Sigmoid colon (tissue), 7 donors: ENCODE results near the gene DAAM1. TPM values are rescaled to one million over a fixed set of nuclear protein-coding genes. Genes with fewer than 3 reads are reported as not detected.
A peak's percentile ranks its signal among the peaks of the same experiment; 100 is the strongest.

Experiments used
- DNase-seq: peaks from one replicate; pipeline ENCODE4 v3.0.0-alpha.2; 2019
- H3K27ac ChIP-seq, 4 donors: fragments of 200-600 bp; sonication (generic); one replicate each; pipeline ENCODE4 v1.5.1; 2016 to 2019; ENCODE audit warnings: mild to moderate bottlenecking in 1 of 4
- H3K27me3 ChIP-seq, 3 donors: fragments of 200-600 bp; sonication (generic); one replicate each; pipeline ENCODE4 v1.5.1; 2019; ENCODE audit warnings: mild to moderate bottlenecking in 1 of 3
- H3K36me3 ChIP-seq, 4 donors: fragments of 200-600 bp; sonication (generic); one replicate each; pipeline ENCODE4 v1.5.1; 2016 to 2019
- H3K4me1 ChIP-seq, 4 donors: fragments of 200-600 bp; sonication (generic); one replicate each; pipeline ENCODE4 v1.5.1; 2017 to 2019
- H3K4me3 ChIP-seq, 4 donors: fragments of 200-600 bp; sonication (generic); one replicate each; pipeline ENCODE4 v1.5.1; 2017 to 2019; ENCODE audit warnings: mild to moderate bottlenecking in 2 of 4, moderate library complexity in 1 of 4
- H3K9me3 ChIP-seq, 4 donors: fragments of 200-600 bp in 3 of 4; sonication (generic) in 3 of 4; one replicate each; pipeline versions ENCODE4 v1.5.1 to v1.6.1; 2013 to 2019
- EP300 ChIP-seq, 4 donors: sonication (generic); formaldehyde crosslinking; IDR thresholded peaks; one replicate each; pipeline ENCODE4 v1.6.1; 2017; ENCODE audit warnings: antibody characterized with exemption in 4 of 4
- POLR2A ChIP-seq, 2 donors: fragments of 450-650 bp; IDR thresholded peaks; one replicate each; pipeline ENCODE4 v1.6.1; 2016; ENCODE audit warnings: antibody characterized with exemption in 2 of 2, mild to moderate bottlenecking in 2 of 2, moderate library complexity in 2 of 2
- POLR2AphosphoS5 ChIP-seq, 4 donors: sonication (generic); formaldehyde crosslinking; IDR thresholded peaks; one replicate each; pipeline ENCODE4 v1.6.1; 2017; ENCODE audit warnings: antibody characterized with exemption in 4 of 4
- WGBS, 2 donors: extraction: QIAGEN DNeasy Blood & Tissue Kit; methylation state at CpG; one replicate each; pipeline ENCODE4 v1.1.7; 2013; 5-methylcytosine and 5-hydroxymethylcytosine counted together
- intact Hi-C: fragments of 100-400 bp; cut with DNase I; formaldehyde crosslinking; loops from one replicate; pipeline ENCODE4 v1.15.1; 2023
- polyA plus RNA-seq, 3 donors: library from polyadenylated mRNA; stranded (reverse); fragments of 200-250 nt; gene quantifications; one replicate each; pipeline ENCODE4 v1.2.3, GENCODE V29; 2013
- total RNA-seq, 4 donors: library from RNA; depleted of rRNA; stranded (reverse); fragments of >200 nt; gene quantifications; one replicate each; pipeline ENCODE4 v1.1.0, GENCODE V29; 2016
- TF ChIP-seq, protein P1 (sequence below), 4 experiments: fragments of 450-650 bp in 3 of 4; fragments of 200-600 bp in 1 of 4; IDR thresholded peaks; one replicate each; pipeline ENCODE4 v1.5.1; 2016 to 2019; ENCODE audit warnings: antibody characterized with exemption in 4 of 4, mild to moderate bottlenecking in 3 of 4, moderate library complexity in 2 of 4
- donor health status: healthy with polysubstance abuse.
- donor health status: Bipolar disorder and iron deficiency.
- donor health status: healthy.

DAAM1 gene
- total and polyA plus RNA-seq, 7 donors = 11.4 to 77.8 (median 47.5) TPM

DNA sequence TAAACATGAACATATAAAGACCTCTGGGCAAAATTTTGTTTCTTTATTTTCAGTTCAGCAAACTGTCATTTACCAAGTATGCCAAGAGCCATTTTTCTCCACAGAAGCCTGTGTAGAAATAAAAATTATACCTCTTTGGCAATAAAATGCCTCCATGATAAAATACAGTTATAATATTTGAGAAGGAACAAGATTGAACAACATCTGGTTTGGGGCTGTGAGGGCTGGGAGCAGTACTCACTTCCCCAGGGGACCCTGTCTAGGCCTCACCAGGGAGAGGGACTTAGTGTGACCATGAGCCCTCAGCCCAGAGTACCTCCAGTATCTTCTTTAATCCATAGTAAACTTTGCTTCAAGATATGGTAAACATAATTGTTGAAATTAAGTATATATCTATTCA, 65.1 kb downstream of the DAAM1 start:
- H3K4me3 ChIP-seq = no peak overlapping the region
- H3K27ac ChIP-seq = peak overlapping the region; percentile 81 to 87 (median 85)
- H3K4me1 ChIP-seq = peaks cover 0 to 82% (median 77%) of the 10 kb centered on the region in 4 donors
- TF ChIP-seq POLR2A (IDR thresholded peaks at IDR 0.05) (no peak), EP300 (IDR thresholded peaks at IDR 0.05) (no peak), POLR2AphosphoS5 (IDR thresholded peaks at IDR 0.05) (no peak)
- TF ChIP-seq, protein P1, sequence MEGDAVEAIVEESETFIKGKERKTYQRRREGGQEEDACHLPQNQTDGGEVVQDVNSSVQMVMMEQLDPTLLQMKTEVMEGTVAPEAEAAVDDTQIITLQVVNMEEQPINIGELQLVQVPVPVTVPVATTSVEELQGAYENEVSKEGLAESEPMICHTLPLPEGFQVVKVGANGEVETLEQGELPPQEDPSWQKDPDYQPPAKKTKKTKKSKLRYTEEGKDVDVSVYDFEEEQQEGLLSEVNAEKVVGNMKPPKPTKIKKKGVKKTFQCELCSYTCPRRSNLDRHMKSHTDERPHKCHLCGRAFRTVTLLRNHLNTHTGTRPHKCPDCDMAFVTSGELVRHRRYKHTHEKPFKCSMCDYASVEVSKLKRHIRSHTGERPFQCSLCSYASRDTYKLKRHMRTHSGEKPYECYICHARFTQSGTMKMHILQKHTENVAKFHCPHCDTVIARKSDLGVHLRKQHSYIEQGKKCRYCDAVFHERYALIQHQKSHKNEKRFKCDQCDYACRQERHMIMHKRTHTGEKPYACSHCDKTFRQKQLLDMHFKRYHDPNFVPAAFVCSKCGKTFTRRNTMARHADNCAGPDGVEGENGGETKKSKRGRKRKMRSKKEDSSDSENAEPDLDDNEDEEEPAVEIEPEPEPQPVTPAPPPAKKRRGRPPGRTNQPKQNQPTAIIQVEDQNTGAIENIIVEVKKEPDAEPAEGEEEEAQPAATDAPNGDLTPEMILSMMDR (IDR thresholded peaks at IDR 0.05) = no peak
- no peaks in the 10 kb centered on the region for H3K36me3 ChIP-seq
- no peaks in the 10 kb centered on the region for H3K27me3 ChIP-seq
- DNase-seq = no peak
- H3K9me3 ChIP-seq = no peaks in the 10 kb centered on the region
- intact Hi-C loops = no loop called here

DNA sequence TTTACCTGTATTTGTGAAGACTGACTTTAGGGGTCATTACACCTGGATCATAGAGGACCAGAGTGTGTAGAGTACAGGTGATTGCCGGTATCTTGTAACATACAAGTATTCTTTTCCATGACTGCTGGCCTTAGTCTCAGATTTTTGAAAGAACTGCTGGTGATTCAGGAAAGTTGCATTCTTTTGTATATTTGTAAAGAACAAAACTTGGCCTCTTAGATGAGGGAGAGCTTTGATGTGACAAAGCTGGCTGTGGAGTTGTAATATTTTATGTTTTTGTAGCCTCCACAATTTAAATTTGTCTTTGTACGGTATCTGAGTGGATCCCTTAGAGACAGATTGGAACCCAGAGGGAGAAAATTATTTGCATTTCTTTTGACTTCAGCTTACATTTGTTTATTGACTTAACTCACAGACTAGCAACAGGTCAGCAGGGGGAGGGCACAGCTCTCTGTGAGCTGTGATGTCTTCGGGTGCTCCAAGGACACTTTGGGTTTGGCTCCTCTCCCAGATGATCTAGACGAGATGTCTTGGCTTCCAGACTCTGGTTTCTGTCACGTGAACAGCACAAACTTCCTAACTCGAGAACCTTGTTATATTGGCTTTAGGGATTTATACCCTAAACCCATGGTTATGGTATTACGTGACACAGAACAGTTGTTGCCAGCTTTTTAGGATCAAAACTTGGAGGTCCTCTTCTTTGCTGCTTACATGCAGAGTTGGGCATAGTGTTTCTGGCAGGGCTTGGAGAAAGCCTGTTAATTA, 65.9 kb downstream of the DAAM1 start:
- peak; percentile 90 for DNase-seq
- intact Hi-C loops = loop anchor here (2.0 kb wide), 1 partner anchor 66 kb away; the partner anchor contains the start of gene DAAM1
- WGBS, 2 donors = 24 to 53% methylated on average over 7 of the region's 7 CpGs
- TF ChIP-seq POLR2AphosphoS5 (IDR thresholded peaks at IDR 0.05) (peak in 3 of 4 donors; percentile 55 to 67 (median 56)), POLR2A (IDR thresholded peaks at IDR 0.05) (no peak)
- Histone ChIP-seq H3K27ac (peak overlapping the region; percentile 81 to 87 (median 85)), H3K9me3 (no peaks in the 10 kb centered on the region), H3K4me3 (no peak overlapping the region), H3K4me1 (peaks cover 0 to 83% (median 74%) of the 10 kb centered on the region in 4 donors), H3K27me3 (no peaks in the 10 kb centered on the region), H3K36me3 (no peaks in the 10 kb centered on the region)

DNA sequence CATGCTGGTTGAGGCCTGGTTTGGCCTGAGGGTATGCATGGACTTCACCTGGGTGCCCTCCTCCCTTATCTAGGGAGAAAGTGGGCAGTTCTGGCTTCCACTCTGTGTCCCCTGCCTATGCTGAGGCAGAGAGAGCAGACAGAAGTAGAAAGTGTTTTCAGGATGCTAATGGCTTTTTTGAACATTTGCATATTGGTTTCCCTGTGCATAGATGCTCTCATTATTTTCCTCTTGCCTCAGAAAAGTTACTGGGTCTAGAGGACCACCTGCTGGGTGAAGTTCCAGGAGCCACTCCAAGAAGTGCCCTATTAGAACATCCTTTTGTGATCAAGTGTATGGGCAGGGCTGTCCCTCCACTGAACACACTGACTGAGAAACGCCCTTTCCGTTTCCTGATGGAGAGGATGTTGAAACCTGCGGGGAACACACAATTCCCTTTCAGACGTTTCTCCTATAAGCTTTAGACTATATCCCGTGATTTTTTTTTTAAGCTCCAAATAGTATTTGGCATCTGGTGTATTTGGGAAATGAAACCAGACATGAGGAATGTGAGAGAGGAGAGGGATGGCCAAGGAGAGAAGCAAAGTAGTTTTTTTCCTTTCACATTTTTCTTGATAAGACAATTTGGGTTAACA, 66.6 kb downstream of the DAAM1 start:
- no peak overlapping the region for H3K4me3 ChIP-seq
- H3K4me1 ChIP-seq = peaks cover 0 to 82% (median 71%) of the 10 kb centered on the region in 4 donors
- WGBS, 2 donors = 61 to 70% methylated on average over 5 of the region's 5 CpGs
- H3K9me3 ChIP-seq = no peaks in the 10 kb centered on the region
- no peaks in the 10 kb centered on the region for H3K27me3 ChIP-seq
- peak; percentile 73 for DNase-seq
- intact Hi-C loops = loop anchor here (2.0 kb wide), 1 partner anchor 66 kb away; the partner anchor contains the start of gene DAAM1
- peak overlapping the region; percentile 81 to 87 (median 85) for H3K27ac ChIP-seq
- TF ChIP-seq POLR2AphosphoS5 (IDR thresholded peaks at IDR 0.05) = peak in 1 of 4 donors; percentile 4
- TF ChIP-seq POLR2A (IDR thresholded peaks at IDR 0.05) = no peak
- TF ChIP-seq, protein P1 (IDR thresholded peaks at IDR 0.05) = no peak
- no peak for TF ChIP-seq EP300 (IDR thresholded peaks at IDR 0.05)
- H3K36me3 ChIP-seq = no peaks in the 10 kb centered on the region

DNA sequence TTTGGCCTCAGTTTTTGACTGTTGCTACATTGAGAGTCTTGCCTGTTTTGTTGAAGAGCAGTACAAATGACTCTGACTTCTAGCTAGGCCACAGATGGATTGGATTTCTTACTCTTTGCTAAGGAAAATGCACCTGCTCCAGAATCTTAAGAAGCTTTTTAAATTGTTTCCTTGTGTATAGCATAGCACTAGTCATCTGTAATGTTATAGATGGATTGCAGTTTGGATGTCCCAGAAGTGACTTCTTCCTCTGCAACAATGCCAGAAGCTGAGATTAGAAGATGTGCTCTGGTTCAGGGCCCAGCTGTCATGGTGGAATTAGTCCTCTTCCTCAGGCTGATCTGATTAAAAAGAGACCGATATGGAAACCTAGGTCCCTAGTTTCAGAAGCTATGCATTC, 67.9 kb downstream of the DAAM1 start:
- intact Hi-C loops = no loop called here
- Histone ChIP-seq H3K9me3 (no peaks in the 10 kb centered on the region), H3K4me1 (peaks cover 0 to 69% (median 58%) of the 10 kb centered on the region in 4 donors), H3K27ac (peak overlapping the region in 3 of 4 donors; percentile 81 to 87 (median 86)), H3K4me3 (no peak overlapping the region), H3K36me3 (no peaks in the 10 kb centered on the region), H3K27me3 (no peaks in the 10 kb centered on the region)
- DNase-seq = no peak
- TF ChIP-seq EP300 (IDR thresholded peaks at IDR 0.05) (no peak), POLR2AphosphoS5 (IDR thresholded peaks at IDR 0.05) (no peak), POLR2A (IDR thresholded peaks at IDR 0.05) (no peak)
- TF ChIP-seq, protein P1 (IDR thresholded peaks at IDR 0.05) = no peak
- 89 to 96% methylated on average over 1 of the region's 1 CpG for WGBS, 2 donors

- no peak overlapping the region for H3K27ac ChIP-seq
- peaks cover 0 to 29% (median 14%) of the 10 kb centered on the region in 4 donors for H3K4me1 ChIP-seq
- TF ChIP-seq, protein P1 (IDR thresholded peaks at IDR 0.05) = no peak
- no peak for TF ChIP-seq EP300 (IDR thresholded peaks at IDR 0.05)
- no peak for TF ChIP-seq POLR2A (IDR thresholded peaks at IDR 0.05)
- no peak for TF ChIP-seq POLR2AphosphoS5 (IDR thresholded peaks at IDR 0.05)
- no peaks in the 10 kb centered on the region for H3K27me3 ChIP-seq
- intact Hi-C loops = no loop called here
- peaks cover 0 to 26% (median 11%) of the 10 kb centered on the region in 4 donors for H3K36me3 ChIP-seq
- no peaks in the 10 kb centered on the region for H3K9me3 ChIP-seq
- no peak for DNase-seq
- 82 to 90% methylated on average over 3 of the region's 3 CpGs for whole genome bisulfite sequencing, 2 donors
- H3K4me3 ChIP-seq = no peak overlapping the region
Observed at GRCh38 chr14:59261334-59261733, 72.9 kb downstream of the DAAM1 start.
